Stimulated activated CD4-positive, alpha-beta T cell treated with anti-CD3 and anti-CD28 coated beads, TNF-alpha, amount 100 ng/mL, for 48 hours (primary cell): ENCODE measurements around the gene PIAS4.

ENCODE experiments used
- DNase-seq, 3 donors: peaks; one replicate each; pipeline ENCODE4 v3.0.0-alpha.2; 2020; ENCODE audit warnings: low read depth in 3 of 3

PIAS4 gene

DNA sequence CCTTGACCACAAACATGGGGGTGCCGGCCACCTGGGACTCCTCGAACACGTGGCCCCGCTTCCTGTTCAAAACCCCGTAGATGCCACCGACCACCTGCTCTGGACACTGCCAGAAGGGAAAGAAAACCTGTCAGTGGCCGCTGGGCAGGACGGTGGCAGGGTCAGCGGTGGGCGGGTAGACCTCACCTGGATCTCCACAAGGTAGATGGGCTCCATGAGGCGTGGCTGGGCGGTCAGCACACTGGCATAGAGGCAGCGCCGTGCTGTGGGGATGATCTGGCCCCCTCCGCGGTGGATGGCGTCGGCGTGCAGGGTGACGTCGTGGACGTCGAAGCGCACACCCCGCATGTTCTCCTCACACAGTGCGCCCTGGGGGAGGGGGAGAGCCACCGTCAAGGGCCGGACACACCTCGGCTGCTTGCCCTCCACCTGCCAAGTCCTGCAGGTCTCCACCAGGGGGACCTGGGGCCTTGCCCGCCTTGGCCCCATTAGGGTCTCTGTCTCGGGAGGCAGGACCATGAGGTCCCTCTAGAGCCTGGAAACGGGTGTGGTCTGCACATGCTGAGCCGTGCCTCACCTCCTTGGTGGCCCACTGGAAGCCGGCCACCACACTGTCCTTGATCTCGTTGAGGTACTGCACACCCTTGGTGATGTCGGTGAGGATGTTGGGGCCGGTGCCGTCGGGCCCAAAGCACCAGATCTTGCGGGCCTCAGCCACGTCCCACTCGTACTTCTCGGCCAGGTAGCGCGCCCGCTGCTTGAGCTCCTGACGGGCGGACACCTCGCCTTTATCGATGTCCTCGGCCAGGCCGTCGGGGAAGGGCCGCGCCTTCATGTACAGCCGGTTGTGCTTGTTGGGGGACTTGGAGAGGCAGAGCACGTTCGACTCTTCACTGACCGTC lies 30.0 kb upstream of the PIAS4 start:
- no peak for DNase-seq

GRCh38 chr19:3978145-3978544 lies 29.4 kb upstream of the PIAS4 start:
- no peak for DNase-seq

DNA sequence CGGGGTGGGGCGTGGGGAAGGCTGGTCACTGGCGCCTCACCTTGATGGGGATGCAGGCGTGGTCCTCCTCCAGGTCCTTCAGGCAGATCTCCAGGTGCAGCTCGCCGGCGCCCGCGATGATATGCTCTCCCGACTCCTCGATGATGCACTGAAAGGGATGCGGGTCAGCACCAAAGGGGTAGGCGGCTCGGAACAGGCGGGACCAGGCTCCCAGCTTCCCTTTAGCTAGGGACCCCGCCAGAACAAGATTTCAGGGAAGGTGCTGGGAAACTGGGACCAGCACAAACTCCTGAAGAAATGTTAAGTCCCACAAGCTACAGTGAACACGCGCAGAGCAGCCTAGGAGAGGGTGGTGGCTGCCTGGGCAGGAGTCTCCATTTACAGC lies 28.3 kb upstream of the PIAS4 start:
- no peak for DNase-seq

DNA sequence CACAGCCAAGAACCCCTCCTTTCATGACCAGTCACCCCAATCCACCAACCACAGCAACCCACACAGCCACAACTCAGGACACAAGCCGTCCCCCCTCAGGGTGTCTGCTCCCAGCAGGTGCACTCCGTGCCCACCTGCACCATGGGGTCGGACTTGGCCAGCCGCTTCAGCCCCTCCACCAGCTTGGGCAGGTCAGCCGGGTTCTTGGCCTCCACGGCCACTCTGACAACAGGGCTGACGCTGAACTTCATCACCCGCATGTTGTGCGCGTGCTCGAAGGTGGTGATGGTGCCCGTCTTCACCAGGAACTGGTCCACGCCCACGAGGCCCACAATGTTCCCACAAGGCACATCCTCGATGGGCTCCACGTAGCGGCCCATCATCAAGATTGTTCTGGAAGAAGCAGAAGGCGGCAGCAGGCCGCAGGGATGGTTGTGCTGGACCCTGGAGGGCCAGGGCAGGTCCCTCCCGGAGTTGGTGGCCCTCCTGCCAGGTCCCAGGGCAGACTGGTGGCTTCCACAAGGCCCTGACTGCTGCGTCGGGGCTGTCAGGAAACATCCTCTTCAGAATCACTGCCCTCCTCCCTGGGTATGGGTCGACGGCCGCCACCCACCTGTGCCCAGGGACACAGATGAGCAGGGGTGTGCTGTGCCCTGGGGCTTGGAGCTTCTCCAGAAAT lies 27.7 kb upstream of the PIAS4 start:
- DNase-seq: no peak

DNA sequence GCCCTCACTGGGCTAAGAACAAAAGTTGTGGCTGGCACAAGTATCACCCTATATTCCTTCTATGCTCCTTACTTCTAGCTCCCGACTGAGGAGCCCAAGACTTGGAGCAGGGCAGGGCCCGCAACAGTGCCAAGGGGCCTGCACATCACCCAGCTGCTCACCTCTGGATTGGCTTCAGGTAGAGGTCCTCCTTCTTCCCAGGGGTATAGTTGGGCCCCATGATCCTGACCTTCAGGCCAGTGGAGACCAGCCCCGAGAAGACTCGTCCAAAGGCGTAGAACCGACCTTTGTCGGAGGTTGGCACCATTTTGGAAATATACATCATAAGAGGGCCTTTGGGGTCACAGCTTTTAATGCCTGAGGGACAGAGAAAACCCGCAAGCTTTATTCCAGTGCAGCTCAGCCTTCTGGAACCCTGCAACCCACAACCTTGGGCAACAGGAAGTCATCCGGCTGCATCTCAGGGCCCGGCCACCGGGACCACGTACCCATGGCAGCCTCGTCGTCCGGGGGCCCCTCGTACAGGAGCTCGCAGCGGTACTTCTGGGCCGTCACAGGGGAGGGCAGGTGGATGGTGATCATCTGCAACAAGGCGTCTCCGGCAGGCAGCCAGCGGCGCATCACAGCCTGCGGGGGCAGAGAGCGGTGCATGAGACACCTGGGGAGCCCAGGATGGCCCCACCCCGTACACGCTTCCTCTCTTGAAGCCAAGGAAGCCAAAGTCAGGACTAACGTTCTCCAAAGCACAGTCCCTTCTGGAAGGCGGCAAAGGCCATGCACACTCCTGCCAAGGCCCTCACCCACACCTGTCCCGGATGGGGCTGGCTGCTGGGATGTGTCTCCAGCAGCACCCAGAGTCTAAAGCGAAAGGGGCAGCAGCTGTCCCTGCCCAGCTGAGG lies 26.9 kb upstream of the PIAS4 start:
- DNase-seq: no peak

DNA sequence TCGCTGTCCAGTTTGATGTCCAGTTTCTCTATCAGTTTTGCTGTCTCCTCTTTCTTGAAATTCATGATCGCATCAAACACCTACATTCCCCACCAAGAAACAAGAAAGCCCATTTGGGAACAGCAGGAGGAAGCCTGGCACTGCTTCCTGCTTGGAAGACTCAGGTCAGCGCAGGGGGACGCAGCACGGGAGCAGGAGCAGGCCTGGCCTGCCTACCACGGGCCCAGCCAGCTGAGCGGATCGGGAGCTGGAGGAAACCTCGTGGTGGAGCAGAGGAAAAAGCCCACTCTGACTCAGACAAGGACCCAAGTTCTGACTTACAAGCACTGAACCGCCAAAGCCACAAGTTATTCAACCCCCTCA lies 26.2 kb upstream of the PIAS4 start:
- no peak for DNase-seq

GRCh38 chr19:3981736-3982681 lies 25.5 kb upstream of the PIAS4 start:
- DNase-seq: no peak

GRCh38 chr19:3982701-3983541 lies 24.6 kb upstream of the PIAS4 start:
- no peak for DNase-seq

- no peak for DNase-seq
Observed at GRCh38 chr19:3983542-3983914, 24.0 kb upstream of the PIAS4 start.

DNA sequence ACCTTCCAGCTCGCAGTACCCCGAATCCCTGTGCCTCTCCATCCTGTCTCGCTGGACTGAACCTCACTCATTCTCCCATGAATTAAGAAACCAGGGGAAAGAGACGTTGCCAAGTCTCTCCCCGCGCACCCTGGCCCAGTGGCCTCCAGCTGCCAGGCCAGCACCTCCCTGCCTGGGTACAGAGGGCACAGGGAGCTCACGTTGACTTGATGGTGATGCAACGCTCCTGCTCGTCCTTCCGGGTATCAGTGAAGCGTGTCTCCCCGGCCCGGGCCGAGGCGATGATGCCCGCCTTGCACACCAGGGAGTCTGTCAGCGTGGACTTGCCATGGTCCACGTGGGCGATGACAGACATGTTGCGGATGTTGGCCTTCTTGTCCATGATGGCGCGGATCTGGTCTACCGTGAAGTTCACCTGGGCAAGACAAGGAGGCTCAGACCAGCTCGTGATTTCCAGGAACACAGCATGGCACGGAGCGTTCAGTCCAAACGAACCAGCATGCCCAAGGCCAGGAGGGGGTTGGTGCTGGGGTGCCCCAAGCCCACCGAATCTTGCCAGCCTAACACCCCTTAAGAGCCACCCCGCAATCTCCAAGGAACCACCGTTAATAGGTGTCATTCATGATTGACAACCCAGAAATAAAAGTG lies 23.5 kb upstream of the PIAS4 start:
- DNase-seq: no peak

DNA sequence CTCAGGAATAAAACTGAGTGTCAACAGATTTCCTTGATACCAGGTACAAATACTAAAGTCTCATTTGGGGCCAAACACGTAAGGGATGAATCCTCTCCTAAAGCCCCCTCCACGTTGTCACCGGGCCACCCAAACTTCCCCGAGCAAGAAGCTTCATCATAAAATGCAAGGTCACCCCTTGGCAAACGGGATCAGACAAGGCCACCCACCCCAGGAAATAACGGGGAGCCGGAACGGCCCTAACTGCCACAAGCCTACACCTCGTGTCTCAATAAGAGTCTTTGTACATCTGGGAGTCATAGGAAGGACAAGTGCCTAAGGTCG lies 23.0 kb upstream of the PIAS4 start:
- no peak for DNase-seq

- peak; percentile 77 to 87 (median 86) for DNase-seq
Observed at GRCh38 chr19:3984908-3985642, 22.5 kb upstream of the PIAS4 start, which contains the start of gene EEF2. TSS of gene EEF2 (minus strand) at chr19:3985463. CDS start at chr19:3985380, 83 bp downstream.

DNA sequence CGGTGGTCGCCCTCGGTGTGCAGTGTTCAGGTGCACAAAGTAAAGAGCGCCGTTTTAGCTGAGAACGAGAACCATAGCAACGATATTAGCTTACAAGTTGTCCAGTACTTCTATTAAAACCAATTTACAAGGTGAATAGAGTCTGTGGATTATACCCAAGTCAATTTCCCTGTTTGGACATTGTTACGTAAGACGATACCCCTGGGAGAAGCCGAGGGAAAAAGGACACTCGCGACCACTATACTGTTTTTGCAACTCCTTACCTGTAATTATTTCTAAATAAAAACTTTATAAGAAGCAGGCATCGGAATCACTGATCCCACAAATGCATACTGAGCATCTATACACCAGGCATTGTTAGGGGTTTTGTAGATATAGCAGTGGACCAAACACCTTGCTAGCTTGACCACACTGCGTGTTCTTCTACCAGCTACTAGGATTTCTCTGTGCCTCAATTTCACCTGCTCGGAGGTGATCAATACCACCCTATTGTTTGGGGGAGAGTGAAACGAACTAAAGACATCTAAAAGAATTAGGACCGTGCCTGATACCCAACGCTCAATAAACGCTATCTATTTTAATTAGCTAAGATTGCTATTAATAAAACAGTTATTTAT lies 21.8 kb upstream of the PIAS4 start:
- no peak for DNase-seq

GRCh38 chr19:3986260-3987041 lies 21.1 kb upstream of the PIAS4 start:
- DNase-seq: no peak

- DNase-seq: peak; percentile 74 to 83 (median 80)
Observed at GRCh38 chr19:3987619-3988371, 19.7 kb upstream of the PIAS4 start.

DNA sequence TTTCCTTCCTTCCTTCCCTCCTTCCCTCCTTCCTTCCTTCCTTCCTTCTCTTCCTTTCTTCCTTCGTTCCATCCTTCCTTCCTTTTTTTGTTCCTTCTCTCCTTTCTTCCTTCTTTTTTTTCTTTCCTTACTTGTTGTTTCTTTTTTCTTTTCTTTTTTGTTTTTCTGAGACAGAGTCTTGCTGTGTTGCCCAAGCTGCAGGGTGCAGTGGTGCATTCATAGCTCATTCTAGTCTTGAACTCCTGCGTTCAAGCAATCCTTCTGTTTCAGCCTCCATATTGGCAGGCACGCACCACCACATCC lies 16.8 kb upstream of the PIAS4 start:
- no peak for DNase-seq

DNA sequence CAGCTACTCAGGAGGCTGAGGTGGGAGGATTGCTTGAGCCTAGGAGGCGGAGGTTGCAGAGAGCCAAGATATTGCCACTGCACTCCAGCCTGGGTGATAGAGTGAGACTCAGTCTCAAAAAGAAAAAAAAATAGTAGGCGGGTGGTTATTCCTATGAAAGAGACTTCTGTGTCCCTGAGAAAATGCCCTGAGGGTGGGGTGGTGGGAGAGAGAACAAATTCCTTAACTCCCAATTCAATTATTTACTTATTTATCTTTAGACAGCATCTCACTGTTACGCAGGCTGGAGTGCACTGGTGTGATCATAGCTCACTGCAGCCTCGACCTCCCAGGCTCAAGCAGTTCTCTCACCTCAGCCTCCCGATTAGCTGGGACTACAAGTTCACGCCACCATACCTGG lies 11.9 kb upstream of the PIAS4 start:
- no peak for DNase-seq
